Nephron progenitor cell (in vitro differentiated cells): Measurements from ENCODE around the gene NAMPT.

Experiments
- DNase-seq: peaks from one replicate; pipeline ENCODE4 v3.0.0; 2021
- H3K27ac Mint-ChIP-seq: 2 replicates; pipeline ENCODE4 v1.8.0; 2021; ENCODE audit warnings: mild to moderate bottlenecking, moderate library complexity, mixed read lengths
- H3K27me3 Mint-ChIP-seq: 2 replicates; pipeline ENCODE4 v1.8.0; 2021; ENCODE audit warnings: mild to moderate bottlenecking, low read depth, mixed read lengths; ENCODE audit not compliant: poor library complexity
- H3K36me3 Mint-ChIP-seq: 2 replicates; pipeline ENCODE4 v1.8.0; 2021; ENCODE audit warnings: low read depth, mixed read lengths
- H3K4me1 Mint-ChIP-seq: 2 replicates; pipeline ENCODE4 v1.8.0; 2021; ENCODE audit warnings: mixed read lengths
- H3K4me3 Mint-ChIP-seq: 2 replicates; pipeline ENCODE4 v1.8.0; 2021; ENCODE audit warnings: mild to moderate bottlenecking, moderate library complexity, mixed read lengths
- H3K9me3 Mint-ChIP-seq: 2 replicates; pipeline ENCODE4 v1.8.0; 2021; ENCODE audit warnings: mild to moderate bottlenecking, moderate library complexity, mixed read lengths
- CTCF ChIP-seq: fragments of 200-600 bp; sonication (generic); IDR thresholded peaks from 2 replicates; pipeline ENCODE4 v1.5.0; 2021; ENCODE audit warnings: antibody characterized with exemption

Gene NAMPT

GRCh38 chr7:106262221-106262881 lies 22.4 kb downstream of the NAMPT start:
- no peaks in the 10 kb centered on the region for H3K27me3 Mint-ChIP-seq
- H3K4me1 Mint-ChIP-seq: no peaks in the 10 kb centered on the region
- H3K4me3 Mint-ChIP-seq: no peak overlapping the region
- DNase-seq: no peak
- no peak for TF ChIP-seq CTCF
- H3K9me3 Mint-ChIP-seq: no peaks in the 10 kb centered on the region
- H3K27ac Mint-ChIP-seq: no peak overlapping the region
- peaks cover 77% of the 10 kb centered on the region for H3K36me3 Mint-ChIP-seq

- Mint-ChIP-seq H3K9me3 (no peaks in the 10 kb centered on the region), H3K4me3 (no peak overlapping the region), H3K27ac (no peak overlapping the region), H3K36me3 (peaks cover 70% of the 10 kb centered on the region), H3K27me3 (no peaks in the 10 kb centered on the region), H3K4me1 (no peaks in the 10 kb centered on the region)
- no peak for DNase-seq
- no peak for TF ChIP-seq CTCF
Observed at GRCh38 chr7:106260136-106260561, 24.6 kb downstream of the NAMPT start.

GRCh38 chr7:106258789-106259188 lies 26.0 kb downstream of the NAMPT start:
- H3K4me3 Mint-ChIP-seq: no peak overlapping the region
- no peaks in the 10 kb centered on the region for H3K4me1 Mint-ChIP-seq
- H3K9me3 Mint-ChIP-seq: no peaks in the 10 kb centered on the region
- H3K36me3 Mint-ChIP-seq: peaks cover 69% of the 10 kb centered on the region
- no peaks in the 10 kb centered on the region for H3K27me3 Mint-ChIP-seq
- no peak for TF ChIP-seq CTCF
- no peak for DNase-seq
- H3K27ac Mint-ChIP-seq: no peak overlapping the region

GRCh38 chr7:106257752-106258151 lies 27.0 kb downstream of the NAMPT start:
- Mint-ChIP-seq H3K27ac (no peak overlapping the region), H3K4me1 (no peaks in the 10 kb centered on the region), H3K9me3 (no peaks in the 10 kb centered on the region), H3K36me3 (peaks cover 69% of the 10 kb centered on the region), H3K27me3 (no peaks in the 10 kb centered on the region), H3K4me3 (no peak overlapping the region)
- no peak for TF ChIP-seq CTCF
- no peak for DNase-seq

- Mint-ChIP-seq H3K4me1 (no peaks in the 10 kb centered on the region), H3K36me3 (peaks cover 69% of the 10 kb centered on the region), H3K27me3 (no peaks in the 10 kb centered on the region), H3K27ac (no peak overlapping the region), H3K9me3 (no peaks in the 10 kb centered on the region), H3K4me3 (no peak overlapping the region)
- no peak for DNase-seq
- TF ChIP-seq CTCF: no peak
Observed at GRCh38 chr7:106256144-106256543, 28.6 kb downstream of the NAMPT start.

- Mint-ChIP-seq H3K27me3 (no peaks in the 10 kb centered on the region), H3K4me3 (no peak overlapping the region), H3K27ac (no peak overlapping the region), H3K36me3 (peaks cover 66% of the 10 kb centered on the region), H3K9me3 (no peaks in the 10 kb centered on the region), H3K4me1 (no peaks in the 10 kb centered on the region)
- DNase-seq: no peak
- TF ChIP-seq CTCF: no peak
Observed at GRCh38 chr7:106255246-106255645, 29.5 kb downstream of the NAMPT start.
